ENCODE measurements around the gene TMEM130.

DNA sequence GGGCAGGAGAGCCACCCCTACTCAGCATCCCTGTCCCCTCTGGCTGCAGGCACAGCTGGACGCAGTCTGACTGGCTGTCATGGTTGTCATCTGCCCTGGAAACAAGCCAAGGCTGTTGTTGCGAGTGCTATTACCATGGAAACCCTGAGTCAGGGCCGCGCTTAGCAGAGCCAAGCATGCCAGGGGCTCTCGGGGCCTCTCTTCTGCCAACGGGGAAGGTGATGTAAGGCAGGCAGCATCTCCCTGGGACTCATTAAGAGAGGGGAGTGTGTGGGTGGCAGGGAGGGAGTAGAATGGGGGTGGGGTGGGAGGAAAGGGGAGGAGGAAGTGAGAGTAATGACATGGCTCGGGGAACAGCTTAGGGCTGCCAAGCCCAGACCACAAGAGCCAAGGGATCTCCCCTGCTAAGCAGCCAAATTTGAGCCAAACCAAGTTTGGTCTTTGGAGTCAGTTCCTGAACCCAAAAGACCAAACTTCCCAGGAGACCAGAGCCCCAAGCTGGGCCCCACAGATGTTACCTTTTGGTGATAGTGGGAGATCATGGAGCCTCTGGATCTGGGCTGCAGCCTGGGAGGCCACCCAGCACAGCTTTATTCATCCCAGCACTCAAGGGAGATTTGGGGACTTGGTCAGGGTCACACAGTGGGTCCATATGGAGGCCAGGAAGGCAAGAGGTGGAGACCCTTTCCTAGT lies 67.6 kb downstream of the TMEM130 start:
- TF ChIP-seq, protein P1, sequence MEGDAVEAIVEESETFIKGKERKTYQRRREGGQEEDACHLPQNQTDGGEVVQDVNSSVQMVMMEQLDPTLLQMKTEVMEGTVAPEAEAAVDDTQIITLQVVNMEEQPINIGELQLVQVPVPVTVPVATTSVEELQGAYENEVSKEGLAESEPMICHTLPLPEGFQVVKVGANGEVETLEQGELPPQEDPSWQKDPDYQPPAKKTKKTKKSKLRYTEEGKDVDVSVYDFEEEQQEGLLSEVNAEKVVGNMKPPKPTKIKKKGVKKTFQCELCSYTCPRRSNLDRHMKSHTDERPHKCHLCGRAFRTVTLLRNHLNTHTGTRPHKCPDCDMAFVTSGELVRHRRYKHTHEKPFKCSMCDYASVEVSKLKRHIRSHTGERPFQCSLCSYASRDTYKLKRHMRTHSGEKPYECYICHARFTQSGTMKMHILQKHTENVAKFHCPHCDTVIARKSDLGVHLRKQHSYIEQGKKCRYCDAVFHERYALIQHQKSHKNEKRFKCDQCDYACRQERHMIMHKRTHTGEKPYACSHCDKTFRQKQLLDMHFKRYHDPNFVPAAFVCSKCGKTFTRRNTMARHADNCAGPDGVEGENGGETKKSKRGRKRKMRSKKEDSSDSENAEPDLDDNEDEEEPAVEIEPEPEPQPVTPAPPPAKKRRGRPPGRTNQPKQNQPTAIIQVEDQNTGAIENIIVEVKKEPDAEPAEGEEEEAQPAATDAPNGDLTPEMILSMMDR (IDR thresholded peaks at IDR 0.05) = no peak
- TF ChIP-seq POLR2A (IDR thresholded peaks at IDR 0.05) = no peak
- TF ChIP-seq EP300 (IDR thresholded peaks at IDR 0.05) = no peak
